T1000 (cell line): Measurements from ENCODE around the gene COG7.
"Not testable (repeated sequence)": the region's sequence is repeated elsewhere in the genome, so short reads cannot be mapped to it uniquely, and the experiment has no call there.

ENCODE experiments used
- DNase-seq: peaks from one replicate; lab custom pipeline; 2025; ENCODE audit warnings: mixed read lengths; lab: John Stamatoyannopoulos, UW

Gene COG7

GRCh38 chr16:23409522-23409921, 43.5 kb downstream of the COG7 start:
- DNase-seq, result no peak

GRCh38 chr16:23408823-23409298, 44.1 kb downstream of the COG7 start:
- no peak for DNase-seq

GRCh38 chr16:23408242-23408822, 44.7 kb downstream of the COG7 start:
- DNase-seq, result no peak

GRCh38 chr16:23407436-23408127, 45.4 kb downstream of the COG7 start:
- DNase-seq, result no peak

- DNase-seq, result no peak
Observed at GRCh38 chr16:23406546-23407240, 46.3 kb downstream of the COG7 start.

- DNase-seq, result no peak
Observed at GRCh38 chr16:23406024-23406423, 47.0 kb downstream of the COG7 start.

GRCh38 chr16:23403547-23403946, 49.4 kb downstream of the COG7 start:
- DNase-seq, result no peak

GRCh38 chr16:23402100-23402499, 50.9 kb downstream of the COG7 start:
- DNase-seq, result no peak

- no peak for DNase-seq
Observed at GRCh38 chr16:23401139-23401538, 51.9 kb downstream of the COG7 start.

GRCh38 chr16:23400447-23400846, 52.5 kb downstream of the COG7 start:
- not testable (repeated sequence) for DNase-seq

- no peak for DNase-seq
Observed at GRCh38 chr16:23398987-23399805, 53.8 kb downstream of the COG7 start.

- no peak for DNase-seq
Observed at GRCh38 chr16:23397464-23397863, 55.5 kb downstream of the COG7 start.

- DNase-seq, result no peak
Observed at GRCh38 chr16:23395732-23396131, 57.3 kb downstream of the COG7 start.

GRCh38 chr16:23394141-23394831, 58.7 kb downstream of the COG7 start:
- DNase-seq, result no peak

GRCh38 chr16:23392223-23392600, 60.8 kb downstream of the COG7 start:
- DNase-seq, result no peak

GRCh38 chr16:23391381-23392222, 61.4 kb downstream of the COG7 start:
- no peak for DNase-seq

- DNase-seq, result not testable (repeated sequence)
Observed at GRCh38 chr16:23389936-23390335, 63.1 kb downstream of the COG7 start.

- no peak for DNase-seq
Observed at GRCh38 chr16:23389201-23389600, 63.8 kb downstream of the COG7 start.

GRCh38 chr16:23388786-23389185, 64.2 kb downstream of the COG7 start:
- DNase-seq, result no peak

- no peak for DNase-seq
Observed at GRCh38 chr16:23387666-23388065, 65.3 kb downstream of the COG7 start.

GRCh38 chr16:23385441-23385840, 67.5 kb downstream of the COG7 start:
- DNase-seq, result no peak
